Tibial nerve (tissue), 4 donors: ENCODE data around the gene PAK1.

Source experiments
- EP300 ChIP-seq, 2 donors: sonication (generic); formaldehyde crosslinking; IDR thresholded peaks; one replicate each; pipeline ENCODE4 v1.6.1; 2017; ENCODE audit warnings: antibody characterized with exemption in 2 of 2, mild to moderate bottlenecking in 1 of 2
- TF ChIP-seq, protein P1 (sequence below), 5 experiments: fragments of 200-600 bp in 3 of 5; fragments of 450-650 bp in 2 of 5; sonication (generic) in 3 of 5; IDR thresholded peaks; one replicate each; pipeline ENCODE4 v1.5.1; 2016 to 2019; ENCODE audit warnings: antibody characterized with exemption in 5 of 5, mild to moderate bottlenecking in 3 of 5, moderate library complexity in 2 of 5

- TF ChIP-seq EP300 (IDR thresholded peaks at IDR 0.05), result no peak
- TF ChIP-seq, protein P1, sequence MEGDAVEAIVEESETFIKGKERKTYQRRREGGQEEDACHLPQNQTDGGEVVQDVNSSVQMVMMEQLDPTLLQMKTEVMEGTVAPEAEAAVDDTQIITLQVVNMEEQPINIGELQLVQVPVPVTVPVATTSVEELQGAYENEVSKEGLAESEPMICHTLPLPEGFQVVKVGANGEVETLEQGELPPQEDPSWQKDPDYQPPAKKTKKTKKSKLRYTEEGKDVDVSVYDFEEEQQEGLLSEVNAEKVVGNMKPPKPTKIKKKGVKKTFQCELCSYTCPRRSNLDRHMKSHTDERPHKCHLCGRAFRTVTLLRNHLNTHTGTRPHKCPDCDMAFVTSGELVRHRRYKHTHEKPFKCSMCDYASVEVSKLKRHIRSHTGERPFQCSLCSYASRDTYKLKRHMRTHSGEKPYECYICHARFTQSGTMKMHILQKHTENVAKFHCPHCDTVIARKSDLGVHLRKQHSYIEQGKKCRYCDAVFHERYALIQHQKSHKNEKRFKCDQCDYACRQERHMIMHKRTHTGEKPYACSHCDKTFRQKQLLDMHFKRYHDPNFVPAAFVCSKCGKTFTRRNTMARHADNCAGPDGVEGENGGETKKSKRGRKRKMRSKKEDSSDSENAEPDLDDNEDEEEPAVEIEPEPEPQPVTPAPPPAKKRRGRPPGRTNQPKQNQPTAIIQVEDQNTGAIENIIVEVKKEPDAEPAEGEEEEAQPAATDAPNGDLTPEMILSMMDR (IDR thresholded peaks at IDR 0.05), result no peak
Observed at GRCh38 chr11:77467993-77468392, 5.9 kb downstream of the PAK1 start.
